Osteocyte (in vitro differentiated cells): ENCODE measurements around the gene CSE1L. TPM values are rescaled to one million over a fixed set of nuclear protein-coding genes. Genes with fewer than 3 reads are reported as not detected.
A peak's percentile ranks its signal among the peaks of the same experiment; 100 is the strongest.

Source experiments
- DNase-seq: peaks from one replicate; pipeline ENCODE4 v3.0.0; 2021; ENCODE audit warnings: mixed read lengths; ENCODE audit not compliant: unreplicated experiment; ENCODE audit errors: extremely low spot score
- H3K27ac Mint-ChIP-seq: one replicate; pipeline ENCODE4 v1.8.0; 2021; ENCODE audit warnings: mild to moderate bottlenecking, mixed read lengths; ENCODE audit not compliant: unreplicated experiment
- H3K27me3 Mint-ChIP-seq: one replicate; pipeline ENCODE4 v1.8.0; 2021; ENCODE audit warnings: mixed read lengths; ENCODE audit not compliant: unreplicated experiment
- H3K36me3 Mint-ChIP-seq: one replicate; pipeline ENCODE4 v1.8.0; 2021; ENCODE audit warnings: mixed read lengths; ENCODE audit not compliant: unreplicated experiment
- H3K4me1 Mint-ChIP-seq: one replicate; pipeline ENCODE4 v1.8.0; 2021; ENCODE audit warnings: mixed read lengths; ENCODE audit not compliant: unreplicated experiment
- H3K4me3 Mint-ChIP-seq: one replicate; pipeline ENCODE4 v1.8.0; 2021; ENCODE audit warnings: mild to moderate bottlenecking, moderate library complexity, mixed read lengths; ENCODE audit not compliant: unreplicated experiment
- H3K9me3 Mint-ChIP-seq: one replicate; pipeline ENCODE4 v1.8.0; 2021; ENCODE audit warnings: mixed read lengths; ENCODE audit not compliant: unreplicated experiment
- CTCF ChIP-seq: fragments of 200-600 bp; sonication (generic); IDR thresholded peaks from 2 replicates; pipeline ENCODE4 v1.5.0; 2021; ENCODE audit warnings: antibody characterized with exemption, mild to moderate bottlenecking, moderate library complexity
- total RNA-seq: library from RNA; stranded (reverse); gene quantifications from 2 replicates; pipeline ENCODE4 v1.2.1, GENCODE V29; 2021

The CSE1L gene
- total RNA-seq, 1 donor from 2014 or later: 49.0 TPM

GRCh38 chr20:49110767-49111694 lies 64.9 kb downstream of the CSE1L start:
- Mint-ChIP-seq H3K27ac (no peak overlapping the region), H3K4me3 (no peak overlapping the region), H3K36me3 (peaks cover 34% of the 10 kb centered on the region), H3K9me3 (no peaks in the 10 kb centered on the region), H3K4me1 (peaks cover 10% of the 10 kb centered on the region), H3K27me3 (no peaks in the 10 kb centered on the region)
- no peak for TF ChIP-seq CTCF
- DNase-seq: no peak

GRCh38 chr20:49112596-49113274 lies 66.6 kb downstream of the CSE1L start:
- Mint-ChIP-seq H3K27me3 (no peaks in the 10 kb centered on the region), H3K4me1 (peaks cover 10% of the 10 kb centered on the region), H3K9me3 (no peaks in the 10 kb centered on the region), H3K27ac (peak overlapping the region; percentile 67), H3K4me3 (peak overlapping the region; percentile 34), H3K36me3 (peaks cover 41% of the 10 kb centered on the region)
- TF ChIP-seq CTCF: no peak
- DNase-seq: no peak

- H3K9me3 Mint-ChIP-seq: no peaks in the 10 kb centered on the region
- no peaks in the 10 kb centered on the region for H3K27me3 Mint-ChIP-seq
- no peak overlapping the region for H3K4me3 Mint-ChIP-seq
- DNase-seq: no peak
- no peak overlapping the region for H3K27ac Mint-ChIP-seq
- H3K36me3 Mint-ChIP-seq: peaks cover 54% of the 10 kb centered on the region
- H3K4me1 Mint-ChIP-seq: peaks cover 10% of the 10 kb centered on the region
- no peak for TF ChIP-seq CTCF
Measured at GRCh38 chr20:49115564-49115963, 69.5 kb downstream of the CSE1L start.

- no peaks in the 10 kb centered on the region for H3K9me3 Mint-ChIP-seq
- H3K27ac Mint-ChIP-seq: no peak overlapping the region
- peaks cover under 1% of the 10 kb centered on the region for H3K4me1 Mint-ChIP-seq
- no peaks in the 10 kb centered on the region for H3K27me3 Mint-ChIP-seq
- H3K36me3 Mint-ChIP-seq: peaks cover 51% of the 10 kb centered on the region
- no peak overlapping the region for H3K4me3 Mint-ChIP-seq
- TF ChIP-seq CTCF: no peak
- no peak for DNase-seq
Measured at GRCh38 chr20:49118307-49118706, 72.2 kb downstream of the CSE1L start.

- no peak for DNase-seq
- no peak for TF ChIP-seq CTCF
- Mint-ChIP-seq H3K27ac (no peak overlapping the region), H3K9me3 (no peaks in the 10 kb centered on the region), H3K27me3 (no peaks in the 10 kb centered on the region), H3K4me3 (no peak overlapping the region), H3K36me3 (peaks cover 54% of the 10 kb centered on the region), H3K4me1 (no peaks in the 10 kb centered on the region)
Measured at GRCh38 chr20:49119988-49120387, 73.9 kb downstream of the CSE1L start.
